Measurements from ENCODE around the gene DDI1.

GRCh38 chr11:104073950-104074705, 37.7 kb downstream of the DDI1 start:
- TF ChIP-seq CTCF (IDR thresholded peaks at IDR 0.05) (no peak), POLR2A (IDR thresholded peaks at IDR 0.05) (no peak)
